Gastrocnemius medialis (tissue), 4 donors: ENCODE data around the gene CKAP5. TPM values are rescaled to one million over a fixed set of nuclear protein-coding genes. Genes with fewer than 3 reads are reported as not detected.
A peak's percentile ranks its signal among the peaks of the same experiment; 100 is the strongest.

ENCODE experiments used
- ATAC-seq, 2 donors: fragments of 150-250 bp; one replicate each; pipeline ENCODE4 v1.9.1; 2016
- DNase-seq, 2 donors: peaks; one replicate each; pipeline ENCODE4 v3.0.0-alpha.2; 2019
- H3K27ac ChIP-seq, 4 donors: fragments of 200-600 bp; sonication (generic); 1 replicate in 1 of 4; 2 replicates in 3 of 4; pipeline ENCODE4 v1.5.1; 2016 to 2018; ENCODE audit warnings: mild to moderate bottlenecking in 2 of 4, moderate library complexity in 1 of 4
- H3K27me3 ChIP-seq, 3 donors: fragments of 200-600 bp; sonication (generic) in 2 of 3; 1 replicate in 1 of 3; 2 replicates in 2 of 3; pipeline versions ENCODE4 v1.5.1 to v1.6.0; 2016 to 2019; ENCODE audit warnings: mild to moderate bottlenecking in 1 of 3, moderate library complexity in 1 of 3
- H3K36me3 ChIP-seq, 2 donors: fragments of 200-600 bp; sonication (generic) in 1 of 2; one replicate each; pipeline ENCODE4 v1.5.1; 2017 to 2018
- H3K4me1 ChIP-seq, 2 donors: fragments of 200-600 bp; sonication (generic) in 1 of 2; one replicate each; pipeline ENCODE4 v1.5.1; 2016 to 2017; ENCODE audit warnings: mild to moderate bottlenecking in 2 of 2
- H3K4me3 ChIP-seq, 4 donors: fragments of 200-600 bp; sonication (generic) in 3 of 4; 1 replicate in 1 of 4; 2 replicates in 3 of 4; pipeline ENCODE4 v1.5.1; 2016 to 2019; ENCODE audit warnings: mild to moderate bottlenecking in 2 of 4
- H3K9me3 ChIP-seq, 3 donors: fragments of 200-600 bp; sonication (generic) in 2 of 3; 1 replicate in 1 of 3; 2 replicates in 2 of 3; pipeline ENCODE4 v1.5.1; 2016 to 2019
- POLR2A ChIP-seq, 2 donors: fragments of 450-650 bp; IDR thresholded peaks; one replicate each; pipeline ENCODE4 v1.6.1; 2017; ENCODE audit warnings: antibody characterized with exemption in 2 of 2, mild to moderate bottlenecking in 2 of 2, moderate library complexity in 2 of 2
- in situ Hi-C, 4 donors: fragments of 200-750 bp; cut with MboI; loops; one replicate each; pipeline versions ENCODE4 v1.15.0 to v1.8.0; 2017; ENCODE audit warnings: low sequenced_read_pairs in 4 of 4
- intact Hi-C: fragments of 100-400 bp; cut with DNase I; formaldehyde crosslinking; loops from one replicate; pipeline ENCODE4 v1.15.1; 2023; ENCODE audit warnings: low total_unique reads
- total RNA-seq, 4 donors: library from RNA; depleted of rRNA; stranded (reverse); fragments of >200 nt; gene quantifications; one replicate each; pipeline versions ENCODE4 v1.1.0 to v1.2.3, GENCODE V29; 2016
- TF ChIP-seq, protein P1 (sequence below), 5 experiments: fragments of 450-650 bp in 3 of 5; fragments of 200-600 bp in 2 of 5; sonication (generic) in 2 of 5; IDR thresholded peaks in 4 of 5; conservative IDR thresholded peaks in 1 of 5; 1 replicate in 4 of 5; 2 replicates in 1 of 5; pipeline ENCODE4 v1.5.1; 2016 to 2019; ENCODE audit warnings: antibody characterized with exemption in 5 of 5, mild to moderate bottlenecking in 3 of 5, moderate library complexity in 3 of 5

CKAP5 gene
- total RNA-seq, 4 donors from 2014 or later = 43.6 to 89.6 (median 65.0) TPM

GRCh38 chr11:46743693-46744339, 102.3 kb downstream of the CKAP5 start:
- intact Hi-C loops (no loop called here), in situ Hi-C loops (no loop called here)
- Histone ChIP-seq H3K36me3 (peaks cover 4 to 81% of the 10 kb centered on the region in 2 donors), H3K27me3 (no peaks in the 10 kb centered on the region), H3K27ac (no peak overlapping the region), H3K9me3 (no peaks in the 10 kb centered on the region), H3K4me1 (no peaks in the 10 kb centered on the region), H3K4me3 (no peak overlapping the region)
- TF ChIP-seq, protein P1, sequence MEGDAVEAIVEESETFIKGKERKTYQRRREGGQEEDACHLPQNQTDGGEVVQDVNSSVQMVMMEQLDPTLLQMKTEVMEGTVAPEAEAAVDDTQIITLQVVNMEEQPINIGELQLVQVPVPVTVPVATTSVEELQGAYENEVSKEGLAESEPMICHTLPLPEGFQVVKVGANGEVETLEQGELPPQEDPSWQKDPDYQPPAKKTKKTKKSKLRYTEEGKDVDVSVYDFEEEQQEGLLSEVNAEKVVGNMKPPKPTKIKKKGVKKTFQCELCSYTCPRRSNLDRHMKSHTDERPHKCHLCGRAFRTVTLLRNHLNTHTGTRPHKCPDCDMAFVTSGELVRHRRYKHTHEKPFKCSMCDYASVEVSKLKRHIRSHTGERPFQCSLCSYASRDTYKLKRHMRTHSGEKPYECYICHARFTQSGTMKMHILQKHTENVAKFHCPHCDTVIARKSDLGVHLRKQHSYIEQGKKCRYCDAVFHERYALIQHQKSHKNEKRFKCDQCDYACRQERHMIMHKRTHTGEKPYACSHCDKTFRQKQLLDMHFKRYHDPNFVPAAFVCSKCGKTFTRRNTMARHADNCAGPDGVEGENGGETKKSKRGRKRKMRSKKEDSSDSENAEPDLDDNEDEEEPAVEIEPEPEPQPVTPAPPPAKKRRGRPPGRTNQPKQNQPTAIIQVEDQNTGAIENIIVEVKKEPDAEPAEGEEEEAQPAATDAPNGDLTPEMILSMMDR (IDR thresholded peaks at IDR 0.05 in 4 of 5, conservative IDR thresholded peaks at IDR 0.05 in 1 of 5) = no peak
- TF ChIP-seq POLR2A (IDR thresholded peaks at IDR 0.05) = no peak
- DNase-seq (no peak), ATAC-seq (no peak)

DNA sequence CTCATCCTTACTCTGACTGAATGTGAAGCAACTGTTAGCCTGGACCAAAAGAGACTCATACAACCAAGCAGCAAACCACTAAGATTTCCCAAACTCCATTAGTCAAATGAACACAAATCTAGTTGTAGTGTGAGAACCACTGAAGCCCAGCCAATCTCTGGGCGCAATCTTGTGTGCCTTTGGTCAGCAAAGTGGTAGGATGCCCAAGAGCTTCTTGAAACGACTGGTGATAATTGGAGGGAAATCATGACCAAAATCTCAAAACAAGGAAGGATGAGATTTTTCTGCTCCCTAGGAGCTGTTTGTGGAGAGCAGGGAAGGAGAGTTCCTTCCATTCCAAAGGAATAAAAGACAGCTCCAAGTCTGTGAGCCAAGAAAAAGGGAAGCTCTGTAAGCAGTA, 103.0 kb downstream of the CKAP5 start:
- no peaks in the 10 kb centered on the region for H3K9me3 ChIP-seq
- DNase-seq = no peak
- no peak overlapping the region for H3K4me3 ChIP-seq
- in situ Hi-C loops = no loop called here
- H3K4me1 ChIP-seq = no peaks in the 10 kb centered on the region
- no peak overlapping the region for H3K27ac ChIP-seq
- H3K27me3 ChIP-seq = no peaks in the 10 kb centered on the region
- peaks cover under 1 to 73% of the 10 kb centered on the region in 2 donors for H3K36me3 ChIP-seq
- ATAC-seq = no peak
- TF ChIP-seq, protein P1 (IDR thresholded peaks at IDR 0.05 in 4 of 5, conservative IDR thresholded peaks at IDR 0.05 in 1 of 5) = no peak
- no peak for TF ChIP-seq POLR2A (IDR thresholded peaks at IDR 0.05)
- intact Hi-C loops = no loop called here

GRCh38 chr11:46741600-46742484, 104.2 kb downstream of the CKAP5 start:
- H3K4me3 ChIP-seq = no peak overlapping the region
- peak in 1 of 2 donors; percentile 27 for ATAC-seq
- in situ Hi-C loops (no loop called here), intact Hi-C loops (no loop called here)
- no peak for DNase-seq
- H3K4me1 ChIP-seq = no peaks in the 10 kb centered on the region
- H3K27ac ChIP-seq = no peak overlapping the region
- no peaks in the 10 kb centered on the region for H3K27me3 ChIP-seq
- H3K36me3 ChIP-seq = peaks cover 0 to 61% of the 10 kb centered on the region in 2 donors
- H3K9me3 ChIP-seq = no peaks in the 10 kb centered on the region
- TF ChIP-seq, protein P1 (IDR thresholded peaks at IDR 0.05 in 4 of 5, conservative IDR thresholded peaks at IDR 0.05 in 1 of 5) = no peak
- TF ChIP-seq POLR2A (IDR thresholded peaks at IDR 0.05) = no peak

DNA sequence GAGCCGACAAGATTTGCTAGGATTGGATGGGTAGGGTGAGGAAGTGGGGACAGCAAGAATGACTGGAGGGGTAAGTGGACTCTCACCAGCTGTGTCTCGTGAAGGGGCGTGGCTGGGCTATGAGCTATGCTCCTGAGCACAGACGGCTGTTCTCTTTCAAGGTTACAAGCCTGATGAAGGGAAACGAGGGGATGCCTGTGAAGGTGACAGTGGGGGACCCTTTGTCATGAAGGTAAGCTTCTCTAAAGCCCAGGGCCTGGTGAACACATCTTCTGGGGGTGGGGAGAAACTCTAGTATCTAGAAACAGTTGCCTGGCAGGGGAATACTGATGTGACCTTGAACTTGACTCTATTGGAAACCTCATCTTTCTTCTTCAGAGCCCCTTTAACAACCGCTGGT, 107.2 kb downstream of the CKAP5 start:
- in situ Hi-C loops (no loop called here), intact Hi-C loops (no loop called here)
- ATAC-seq = no peak
- H3K27ac ChIP-seq = no peak overlapping the region
- no peak for DNase-seq
- H3K4me1 ChIP-seq = no peaks in the 10 kb centered on the region
- H3K4me3 ChIP-seq = no peak overlapping the region
- peaks cover 0 to 32% of the 10 kb centered on the region in 2 donors for H3K36me3 ChIP-seq
- H3K27me3 ChIP-seq = no peaks in the 10 kb centered on the region
- TF ChIP-seq, protein P1 (IDR thresholded peaks at IDR 0.05 in 4 of 5, conservative IDR thresholded peaks at IDR 0.05 in 1 of 5) = no peak
- H3K9me3 ChIP-seq = no peaks in the 10 kb centered on the region
